Measurements from ENCODE around the gene TAOK1. TPM values are rescaled to one million over a fixed set of nuclear protein-coding genes. Genes with fewer than 3 reads are reported as not detected.

TAOK1 gene
- 19.5 and 29.0 TPM in 2 replicates for total RNA-seq

GRCh38 chr17:29389982-29390850 lies at the start of gene TAOK1:
TSS of gene TAOK1 (plus strand) at chr17:29390363. CDS start at chr17:29451549, 61,186 bp downstream.

GRCh38 chr17:29566473-29567303 lies 176.5 kb downstream of the TAOK1 start, which contains the start of gene ABHD15:
TSS of gene ABHD15 (minus strand) at chr17:29567037. CDS start at chr17:29566966, 71 bp downstream.

GRCh38 chr17:29568331-29569244 lies 178.4 kb downstream of the TAOK1 start, which contains the start of gene TP53I13:
TSS of gene TP53I13 (plus strand) at chr17:29568701. CDS start at chr17:29568759, 58 bp downstream.

GRCh38 chr17:29589524-29590410 lies 199.6 kb downstream of the TAOK1 start, which contains the start of gene GIT1:
TSS of gene GIT1 (minus strand) at chr17:29589648. CDS start at chr17:29589378, 270 bp downstream.

GRCh38 chr17:29592850-29593551 lies 202.8 kb downstream of the TAOK1 start, which contains the start of gene ANKRD13B:
TSS of gene ANKRD13B (plus strand) at chr17:29593132. CDS start at chr17:29593622, 490 bp downstream.

Other genes starting within 250 kb of the TAOK1 start
- gene MYO18A, start 210.0 kb upstream of the TAOK1 start, total RNA-seq: 37.2 and 49.7 TPM in 2 replicates
- not detected in 2 replicates for gene CRYBA1, start 143.5 kb upstream of the TAOK1 start, total RNA-seq
- gene NUFIP2, start 96.2 kb upstream of the TAOK1 start, total RNA-seq: 18.7 and 20.8 TPM in 2 replicates
- gene ABHD15, start 176.7 kb downstream of the TAOK1 start, total RNA-seq: 5.7 and 8.5 TPM in 2 replicates
- gene TP53I13, start 178.3 kb downstream of the TAOK1 start, total RNA-seq: 30.2 and 33.9 TPM in 2 replicates
- 39.7 and 43.4 TPM in 2 replicates for gene GIT1, start 199.3 kb downstream of the TAOK1 start, total RNA-seq
- 9.1 and 10.6 TPM in 2 replicates for gene ANKRD13B, start 202.8 kb downstream of the TAOK1 start, total RNA-seq
- gene CORO6, start 232.5 kb downstream of the TAOK1 start, total RNA-seq: 4.8 and 9.9 TPM in 2 replicates

Data from hair follicular keratinocyte (primary cell).